ENCODE measurements around the gene CRYBG2.

DNA sequence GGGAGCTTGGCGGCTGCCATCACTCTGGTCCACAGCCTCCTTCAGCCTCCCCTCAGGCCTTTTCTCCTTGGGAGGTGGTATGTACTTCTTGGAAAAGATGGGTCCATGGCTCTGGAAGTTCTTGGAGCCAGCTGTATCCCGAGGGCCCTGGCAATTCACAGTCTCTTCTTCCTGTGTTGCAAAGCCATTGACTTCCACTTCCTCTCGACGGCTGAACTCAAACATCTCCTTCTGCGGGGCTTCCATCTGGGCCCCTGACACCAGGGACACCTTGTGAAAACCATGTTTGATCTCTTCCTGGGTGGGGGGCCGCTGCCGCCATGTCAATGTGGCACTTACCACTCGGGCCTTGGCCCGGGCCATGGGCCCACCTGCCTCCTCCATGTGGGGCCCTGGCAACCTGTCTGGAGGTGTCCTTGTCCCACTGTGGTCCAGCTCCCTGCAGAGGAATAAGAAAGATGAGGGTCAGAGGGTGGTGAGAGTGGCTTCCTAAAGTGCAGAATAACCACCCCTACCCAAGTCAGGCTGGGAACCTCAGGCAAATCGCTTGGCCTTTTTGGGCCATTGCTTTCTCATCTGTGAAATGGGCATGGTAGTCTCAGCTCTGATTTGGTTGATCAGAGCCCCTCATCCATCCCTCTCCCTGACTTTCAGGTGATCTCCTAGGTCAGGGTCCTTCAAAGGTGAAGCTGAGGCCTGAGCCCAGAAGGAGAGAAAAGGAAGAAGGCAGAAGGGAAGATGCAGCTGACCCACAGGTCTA, 7.5 kb downstream of the CRYBG2 start:
- no peak for TF ChIP-seq POLR2AphosphoS5 (IDR thresholded peaks at IDR 0.05; ENCODE audit: low read depth, low read length)
- TF ChIP-seq POLR2A (IDR thresholded peaks at IDR 0.05; ENCODE audit: low read depth, low read length) = no peak
- TF ChIP-seq TAF1 (IDR thresholded peaks at IDR 0.05; ENCODE audit: low read depth, low read length) = no peak
